Left renal cortex interstitium (tissue), 4 donors: Measurements from ENCODE around the gene LRRFIP1. TPM values are rescaled to one million over a fixed set of nuclear protein-coding genes. Genes with fewer than 3 reads are reported as not detected.
"Not testable (repeated sequence)": the region's sequence is repeated elsewhere in the genome, so short reads cannot be mapped to it uniquely, and the experiment has no call there.

ENCODE experiments used
- DNase-seq, 4 donors: peaks; one replicate each; pipeline ENCODE4 v3.0.0-alpha.2; 2013; ENCODE audit warnings: low read depth in 4 of 4, low spot score in 2 of 4, missing footprints in 1 of 4
- polyA plus RNA-seq, 4 donors: library from polyadenylated mRNA; unstranded; fragments of 120-200 nt; gene quantifications; one replicate each; pipeline ENCODE4 v1.2.1, GENCODE V29; 2013; ENCODE audit not compliant: insufficient read length in 4 of 4

Gene LRRFIP1
- 100 to 1,000 TPM in 1 of 4 donors, 10 to 100 TPM in 3; 65.9 to 101 (median 88.4) TPM for polyA plus RNA-seq

GRCh38 chr2:237627441-237628246 lies at the start of gene LRRFIP1:
LRRFIP1 (plus strand) TSS chr2:237627587; CDS start chr2:237627645, 58 bp downstream.
- no peak for DNase-seq

DNA sequence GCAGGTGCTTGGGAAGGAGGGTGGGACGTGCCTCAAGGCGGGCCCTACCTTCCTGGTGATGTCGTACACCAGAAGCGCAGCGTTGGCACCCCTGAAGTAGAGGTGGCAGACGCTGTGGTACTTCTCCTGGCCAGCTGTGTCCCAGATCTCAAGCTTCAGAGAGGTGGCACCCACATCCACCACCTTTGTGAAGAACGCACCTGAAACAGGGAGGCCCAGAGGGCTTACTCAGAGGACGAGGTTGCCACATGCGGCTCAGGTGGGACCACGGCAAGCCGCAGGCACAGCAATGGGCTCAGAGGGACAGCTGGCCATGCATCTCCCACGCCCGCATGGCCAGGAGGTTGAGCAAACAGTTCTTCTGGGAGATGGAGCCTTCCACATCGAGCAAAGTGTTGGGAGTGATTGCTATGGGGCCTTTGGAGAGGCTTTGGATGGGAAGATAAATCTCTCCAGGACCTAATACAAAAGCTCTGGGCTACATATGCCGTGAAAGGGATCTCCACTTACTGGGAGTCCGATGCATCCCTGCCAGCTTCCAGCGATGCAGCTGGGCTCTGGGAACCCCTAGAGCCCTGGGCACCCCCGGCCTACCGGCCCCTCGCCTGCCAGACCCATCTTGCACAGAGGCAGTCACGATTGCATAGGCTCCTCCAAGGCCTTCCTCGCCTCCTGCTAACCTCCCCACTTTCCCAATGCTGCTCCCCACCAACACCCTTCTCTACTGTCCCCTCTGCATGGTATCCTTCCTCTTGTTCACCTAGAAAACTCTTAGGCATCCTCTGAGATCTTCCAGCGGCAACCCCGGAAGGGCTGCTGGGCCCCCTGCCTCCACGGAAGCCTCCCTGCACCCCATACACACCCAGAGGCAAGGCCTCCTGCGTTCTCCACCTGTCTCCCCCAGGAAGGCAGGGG lies 49.2 kb upstream of the LRRFIP1 start:
- no peak for DNase-seq

GRCh38 chr2:237581326-237581725 lies 46.1 kb upstream of the LRRFIP1 start:
- DNase-seq: no peak

- DNase-seq: no peak
These were observed 45.3 kb upstream of the LRRFIP1 start for GRCh38 chr2:237581751-237582746.

GRCh38 chr2:237583385-237584295 lies 43.7 kb upstream of the LRRFIP1 start:
- no peak for DNase-seq

GRCh38 chr2:237585590-237586221 lies 41.7 kb upstream of the LRRFIP1 start:
- DNase-seq: no peak

DNA sequence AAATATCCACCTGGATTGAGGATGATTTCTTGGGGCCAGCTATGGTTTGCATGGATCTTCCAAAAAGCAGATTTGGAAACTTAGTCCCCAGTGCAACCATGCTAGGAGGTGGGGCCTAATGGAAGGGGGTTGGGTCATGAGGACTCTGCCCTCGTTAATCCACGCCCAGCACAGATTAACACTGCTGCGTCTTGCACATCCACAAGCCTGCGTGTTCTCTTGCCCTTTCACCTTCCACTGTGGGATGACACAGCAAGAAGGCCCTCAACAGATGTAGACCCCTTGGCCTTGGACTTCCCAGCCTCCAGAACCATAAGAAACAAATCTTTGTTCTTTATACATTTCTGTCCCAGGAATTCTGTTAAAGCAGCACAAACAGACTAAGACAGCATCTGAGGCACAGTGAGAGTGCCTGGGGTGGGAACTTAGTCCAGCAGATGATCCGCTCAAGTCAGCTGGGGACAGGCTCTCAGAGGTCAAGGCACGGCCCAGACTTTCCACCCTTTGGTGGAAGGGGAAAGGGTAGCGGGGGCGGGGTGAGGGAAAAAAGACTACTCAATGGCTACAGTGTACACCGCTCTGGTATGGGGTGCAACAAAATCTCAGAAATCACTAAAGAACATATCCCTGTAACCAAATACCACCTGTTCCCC lies 39.2 kb upstream of the LRRFIP1 start:
- DNase-seq: no peak

DNA sequence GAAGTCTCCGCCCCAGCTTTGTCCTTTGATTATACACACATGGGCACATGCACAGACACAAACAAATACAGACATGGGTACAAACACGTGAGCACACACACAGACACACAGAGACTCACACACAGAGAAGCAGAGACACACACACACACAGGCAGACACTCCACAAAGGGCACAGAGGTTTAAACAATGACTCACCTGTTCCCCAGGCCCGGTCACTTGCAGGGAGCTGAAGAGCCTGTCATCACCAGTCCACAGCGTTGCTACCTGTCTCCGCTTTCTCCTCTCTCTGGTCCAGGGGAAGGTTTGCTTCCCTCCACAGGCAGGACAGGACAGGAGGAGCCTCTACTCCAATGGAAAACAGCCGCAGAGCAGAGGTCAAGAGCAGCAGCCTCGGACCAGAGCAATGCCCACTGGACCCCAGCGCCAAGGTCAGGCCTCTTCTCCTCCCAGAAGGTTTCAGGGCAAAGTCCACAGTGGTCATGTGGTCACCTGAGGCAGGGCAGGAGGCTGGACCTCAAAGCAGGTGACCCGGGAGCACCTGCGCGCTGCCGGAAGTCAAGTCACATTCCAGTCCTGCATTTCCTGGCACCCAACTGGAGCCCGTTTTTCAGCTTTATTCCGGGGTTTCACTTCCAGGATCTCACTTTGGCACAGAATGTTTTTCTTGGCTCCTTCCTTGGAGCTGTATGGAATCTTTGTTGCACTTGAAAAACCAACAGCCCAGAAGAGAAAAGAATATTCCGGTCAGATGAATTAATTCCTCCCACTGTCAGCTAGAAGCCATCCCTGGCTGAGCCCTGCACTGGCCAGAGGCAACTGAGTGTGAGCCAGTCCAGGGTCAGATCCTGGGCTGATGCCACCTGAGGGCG lies 36.9 kb upstream of the LRRFIP1 start, which contains the start of gene RAB17:
Gene RAB17, minus strand, starts transcription at position 463 of the 869 bp plus-strand sequence. CDS start 4,580 bp downstream, outside the sequence.
- no peak for DNase-seq

- DNase-seq: no peak
These were observed 36.1 kb upstream of the LRRFIP1 start for GRCh38 chr2:237591141-237591881.

DNA sequence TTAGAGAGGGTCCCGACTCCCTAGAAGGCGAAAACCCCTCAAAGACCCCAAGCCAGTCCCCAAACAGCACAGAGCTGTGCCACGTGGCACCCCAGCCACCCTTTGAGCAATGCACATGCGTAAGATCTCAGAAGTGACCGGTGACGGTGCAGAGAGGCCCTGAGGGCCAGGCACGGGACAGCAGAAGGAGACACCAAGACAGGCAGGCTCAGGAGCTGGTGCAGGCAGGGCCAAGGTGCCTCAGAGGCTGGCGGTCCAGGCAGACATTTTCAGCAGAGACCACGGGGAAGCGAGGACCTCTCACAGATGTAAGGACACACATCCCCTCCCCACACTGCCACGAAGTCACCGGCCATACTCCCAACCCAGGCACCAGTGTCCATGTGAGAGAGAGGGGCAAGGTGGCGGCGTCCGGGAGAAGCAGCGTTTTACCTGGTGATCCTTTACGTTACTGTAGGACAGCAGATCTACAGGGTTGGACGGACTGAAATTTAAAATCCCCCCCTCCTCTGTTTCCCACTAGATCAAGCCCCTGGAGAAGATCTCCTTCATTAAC lies 34.9 kb upstream of the LRRFIP1 start:
- no peak for DNase-seq

DNA sequence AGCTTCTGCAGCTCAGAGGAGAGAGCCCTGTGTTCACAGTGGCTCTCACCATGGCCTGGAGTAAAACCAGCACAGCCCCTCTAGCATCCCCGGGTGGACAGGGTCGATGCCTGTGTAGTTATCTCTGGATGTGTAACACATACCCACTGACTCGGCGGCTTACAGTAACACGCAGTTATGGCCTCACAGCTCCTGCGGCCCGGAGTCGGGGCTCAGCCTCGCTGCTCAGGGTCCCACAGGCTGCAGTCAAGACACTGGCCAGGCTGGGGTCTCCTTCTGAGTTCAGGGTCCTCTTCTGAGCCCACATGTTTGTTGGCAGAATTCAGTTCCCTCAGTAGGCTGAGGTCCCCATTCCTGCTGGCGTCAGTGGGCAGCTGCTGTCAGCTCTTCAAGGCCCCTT lies 34.4 kb upstream of the LRRFIP1 start:
- no peak for DNase-seq

DNA sequence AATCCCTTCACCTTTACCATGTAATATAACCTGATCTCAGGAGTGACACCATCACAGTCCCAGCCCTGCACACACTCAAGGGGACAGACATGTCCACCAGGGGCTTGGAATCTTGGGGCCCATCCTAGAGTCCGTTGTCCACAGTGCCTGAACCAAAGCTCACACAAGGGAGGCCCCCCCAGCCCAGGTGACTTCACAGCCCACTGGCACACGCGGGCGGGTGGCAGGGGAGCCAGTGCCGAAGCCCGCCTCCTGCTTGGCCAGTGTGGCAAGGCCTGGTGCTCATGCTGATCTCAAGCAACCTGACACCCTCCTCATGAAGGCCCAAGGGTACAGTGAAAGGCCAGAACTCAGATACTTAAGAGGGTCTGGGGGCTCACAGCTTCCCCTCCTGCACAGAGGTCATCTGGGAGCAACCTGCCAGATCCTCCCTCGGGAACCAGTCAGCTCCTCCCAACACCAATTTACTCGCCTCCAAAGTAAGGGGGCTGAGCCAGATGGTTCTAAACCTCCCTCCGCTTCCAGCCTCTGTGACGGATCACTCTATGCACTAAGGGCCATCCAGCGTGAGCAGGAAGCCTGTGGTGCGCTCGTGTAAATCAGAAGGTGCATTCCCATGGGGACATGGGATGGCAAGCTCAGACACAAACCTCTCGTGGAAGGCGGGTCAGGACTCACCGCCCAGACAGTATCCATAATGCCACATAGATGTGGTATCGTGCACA lies 33.6 kb upstream of the LRRFIP1 start:
- no peak for DNase-seq

DNA sequence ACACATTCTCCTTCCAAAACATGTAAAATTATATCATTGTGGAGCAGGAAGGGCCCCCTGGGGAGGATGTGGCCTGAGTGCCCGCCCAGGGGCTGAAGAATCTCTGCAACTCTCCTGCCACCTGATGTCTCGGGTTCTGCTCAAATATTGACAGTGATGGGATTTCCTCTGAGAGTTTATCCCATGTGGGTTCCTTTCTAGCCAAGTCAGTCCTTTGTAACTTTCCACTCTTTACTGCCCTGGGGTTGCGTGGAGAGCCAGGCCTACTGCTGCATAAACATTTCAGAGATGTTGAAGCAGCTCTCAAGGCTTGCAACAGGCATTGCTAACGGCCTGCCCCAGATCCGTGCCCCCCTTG lies 32.9 kb upstream of the LRRFIP1 start:
- DNase-seq: no peak

DNA sequence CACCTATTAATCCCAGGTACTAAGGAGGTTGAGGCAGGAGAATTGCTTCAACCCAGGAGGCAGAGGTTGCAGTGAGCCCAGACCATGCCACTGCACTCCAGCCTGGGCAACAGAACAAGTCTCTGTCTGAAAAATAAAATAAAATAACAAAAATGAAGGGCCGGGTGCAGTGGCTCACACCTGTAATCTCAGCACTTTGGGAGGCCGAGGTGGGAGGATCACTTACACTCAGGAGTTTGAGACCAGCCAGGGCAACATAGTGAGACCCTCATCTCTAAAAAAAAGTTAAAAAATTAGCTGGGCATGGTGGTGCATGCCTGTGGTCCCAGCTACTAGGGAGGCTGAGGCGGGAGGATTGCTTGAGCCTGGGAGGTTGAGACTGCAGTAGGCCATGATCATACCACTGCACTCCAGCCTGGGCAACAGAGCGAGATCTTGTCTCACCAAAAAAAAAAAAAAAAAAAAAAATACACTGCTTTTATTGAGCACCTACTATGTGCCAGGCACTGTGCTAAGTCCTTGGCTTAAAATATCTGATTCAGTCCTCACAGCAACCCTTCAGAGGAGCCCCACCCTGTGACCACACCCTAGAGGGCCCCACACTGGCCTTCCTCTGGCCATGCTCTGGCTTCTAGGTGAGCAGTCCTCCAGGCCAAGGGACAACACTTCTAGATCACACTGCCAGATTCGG lies 31.4 kb upstream of the LRRFIP1 start:
- not testable (repeated sequence) for DNase-seq
